GM10847 (cell line): ENCODE results near the gene FADD.

Experiments
- POLR2A ChIP-seq: IDR thresholded peaks from 2 replicates; pipeline ENCODE4 v1.6.1; 2011; ENCODE audit not compliant: insufficient read length; ENCODE audit errors: extremely low read depth

Gene FADD

DNA sequence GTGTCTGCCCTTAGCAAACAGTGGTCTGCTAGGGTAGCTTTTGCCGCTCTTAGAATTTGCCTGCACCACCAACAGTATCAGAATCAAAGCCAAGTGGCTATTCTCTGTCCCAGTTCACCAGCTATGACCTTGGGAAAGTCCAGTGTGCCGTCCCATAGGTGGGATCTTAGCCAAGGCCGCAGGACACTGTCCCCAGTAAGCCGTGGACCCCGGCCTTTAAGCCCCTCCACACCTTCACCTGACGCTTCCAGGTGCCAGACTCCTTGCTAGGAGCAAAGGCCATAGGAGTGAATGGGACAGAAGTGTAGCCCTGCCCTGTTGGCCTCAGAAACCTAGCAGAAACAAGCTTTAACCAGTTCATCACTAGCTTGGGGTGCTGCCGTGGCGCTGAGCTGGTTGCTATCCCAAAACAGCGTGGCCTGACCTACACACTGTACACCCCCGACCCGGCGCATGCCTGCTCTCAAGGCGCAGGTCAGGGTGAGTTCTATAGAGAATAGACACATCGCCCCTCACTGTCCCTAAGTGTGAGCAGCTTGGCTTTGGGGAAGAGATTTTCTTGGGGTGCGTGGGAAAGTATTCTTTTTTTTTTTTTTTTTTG lies 4.5 kb downstream of the FADD start:
- no peak for TF ChIP-seq POLR2A

DNA sequence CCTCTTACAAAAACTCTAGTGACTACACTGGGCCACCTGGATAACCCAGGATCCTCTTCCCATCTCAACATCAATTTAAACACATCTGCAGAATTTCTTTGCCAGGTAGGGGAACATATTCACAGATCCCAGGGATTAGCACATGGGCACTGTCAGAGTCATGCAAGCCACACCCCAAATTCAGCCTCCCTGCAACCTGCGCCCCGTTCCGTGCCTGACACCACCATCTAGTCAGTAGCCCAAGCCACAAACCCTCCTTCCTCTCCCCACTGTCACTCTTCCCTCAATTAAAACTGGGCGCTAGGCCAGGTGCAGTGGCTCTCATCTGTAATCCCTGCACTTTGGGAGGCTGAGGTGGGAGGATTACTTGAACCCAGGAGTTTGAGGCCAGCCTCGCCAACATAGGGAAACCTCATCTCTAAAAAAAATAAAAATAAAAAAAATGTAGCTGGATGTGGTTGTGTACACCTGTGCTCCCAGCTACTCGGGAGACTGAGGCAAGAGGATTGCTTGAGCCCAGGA lies 6.4 kb downstream of the FADD start:
- no peak for TF ChIP-seq POLR2A

DNA sequence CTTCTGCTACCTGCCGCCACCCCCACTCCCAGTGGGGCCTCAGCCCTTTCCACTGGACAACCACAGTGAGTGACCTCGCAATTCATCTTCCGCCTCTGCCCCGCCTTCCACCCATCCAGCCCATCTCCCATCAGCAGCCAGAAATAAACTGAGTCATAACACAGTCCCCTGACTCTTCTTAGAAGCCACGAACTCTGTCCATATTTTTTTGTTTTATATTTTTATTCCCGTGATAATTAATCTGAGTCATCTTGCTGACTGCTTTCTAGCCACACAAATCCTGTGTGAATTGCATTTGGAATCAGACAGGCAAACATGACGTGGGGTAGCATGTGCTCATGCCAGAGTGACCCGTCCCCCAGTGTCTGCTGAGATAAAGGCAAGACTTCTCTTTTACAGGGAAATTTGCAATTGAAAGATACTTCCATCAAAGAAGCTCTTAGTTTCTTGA lies 7.0 kb downstream of the FADD start:
- TF ChIP-seq POLR2A: no peak

DNA sequence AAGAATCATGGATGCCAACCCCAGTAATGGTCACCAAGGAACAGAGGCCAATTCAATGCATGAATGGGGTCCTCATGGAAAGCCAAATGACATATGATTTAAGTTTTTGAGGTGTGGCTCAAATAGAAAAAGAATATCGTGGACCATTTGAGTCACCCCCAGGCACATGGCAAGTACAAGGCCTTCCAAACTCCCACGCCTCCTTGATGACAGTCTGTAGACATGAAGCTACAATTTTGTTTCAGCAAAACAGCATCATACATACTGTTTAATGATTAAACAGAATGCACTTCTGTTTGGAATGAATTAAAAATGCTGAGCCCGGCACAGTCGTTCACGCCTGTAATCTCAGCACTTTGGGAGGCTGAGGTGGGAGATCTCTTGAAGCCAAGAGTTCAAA lies 7.4 kb downstream of the FADD start:
- TF ChIP-seq POLR2A: no peak

DNA sequence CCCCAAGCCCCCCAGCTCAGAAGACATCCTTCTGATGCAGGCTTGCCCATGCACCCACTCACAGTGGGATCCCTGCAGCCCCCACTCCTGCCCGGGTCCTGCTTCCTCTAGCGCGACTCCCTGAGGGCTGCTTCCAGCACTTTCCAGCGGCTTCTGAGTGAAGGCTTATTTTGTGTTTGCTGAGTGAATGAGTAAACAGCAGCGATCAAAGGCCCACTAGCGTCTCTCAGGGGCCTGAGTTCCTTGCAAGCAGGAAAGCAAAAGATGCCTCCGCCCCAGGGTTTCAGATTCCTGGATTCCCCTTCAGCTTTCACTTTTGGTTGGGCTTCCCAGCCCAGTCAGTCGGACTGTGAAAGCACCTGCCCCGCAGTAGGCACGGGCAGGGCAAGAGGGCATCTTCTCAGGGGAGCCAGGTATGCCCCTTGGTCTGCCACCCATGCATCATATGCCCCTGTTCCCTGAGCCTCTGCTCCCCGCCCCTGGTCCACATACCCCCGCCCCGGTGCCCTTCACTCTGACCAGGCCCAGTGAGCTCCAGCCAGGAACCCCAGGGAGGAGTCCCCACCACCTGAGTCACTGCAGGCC lies 9.2 kb downstream of the FADD start:
- TF ChIP-seq POLR2A: no peak

- no peak for TF ChIP-seq POLR2A
Observed at GRCh38 chr11:70220136-70220535, 17.0 kb downstream of the FADD start.

DNA sequence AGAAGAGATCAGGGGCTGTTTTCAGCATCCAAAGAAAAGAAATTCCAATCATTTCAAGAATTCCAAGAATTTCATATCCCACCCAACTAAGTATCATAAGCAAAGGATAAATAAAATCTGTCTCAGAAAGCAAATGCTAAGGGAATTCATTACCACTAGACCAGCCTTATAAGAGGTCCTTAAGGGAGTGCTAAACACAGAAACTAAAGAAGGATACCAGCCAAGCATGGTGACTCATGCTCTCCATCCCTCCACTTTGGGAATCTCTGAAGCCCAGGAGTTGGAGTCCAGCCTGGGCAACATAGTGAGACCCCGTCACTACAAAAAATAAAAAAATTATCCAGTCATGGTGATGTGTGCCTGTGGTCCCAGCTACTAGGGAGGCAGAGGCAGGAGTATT lies 17.8 kb downstream of the FADD start:
- no peak for TF ChIP-seq POLR2A

DNA sequence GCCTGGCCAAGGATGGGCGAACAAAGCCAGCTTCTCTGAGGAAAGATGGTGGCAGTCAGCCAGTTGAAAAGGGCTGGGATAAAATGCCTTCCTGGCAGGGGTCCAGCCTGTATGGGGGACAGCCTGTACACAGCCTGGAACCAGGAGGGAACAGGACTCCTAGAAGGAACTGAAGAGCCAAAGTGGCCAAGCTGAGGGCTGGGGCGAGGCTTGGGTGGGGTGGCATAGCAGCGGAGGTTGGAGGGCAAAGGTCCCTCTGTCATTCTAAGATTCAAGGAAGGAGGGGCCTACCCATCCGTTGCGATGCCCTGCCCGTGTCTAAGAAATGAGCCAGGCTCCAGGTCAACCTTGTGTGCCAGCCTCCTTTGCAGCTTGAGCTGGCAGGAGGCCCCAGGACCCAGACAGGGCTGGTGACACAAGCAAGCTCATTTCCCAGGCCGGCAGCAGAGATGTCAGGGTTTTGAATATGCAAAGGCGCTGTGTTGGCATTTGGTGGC lies 22.6 kb downstream of the FADD start:
- no peak for TF ChIP-seq POLR2A

DNA sequence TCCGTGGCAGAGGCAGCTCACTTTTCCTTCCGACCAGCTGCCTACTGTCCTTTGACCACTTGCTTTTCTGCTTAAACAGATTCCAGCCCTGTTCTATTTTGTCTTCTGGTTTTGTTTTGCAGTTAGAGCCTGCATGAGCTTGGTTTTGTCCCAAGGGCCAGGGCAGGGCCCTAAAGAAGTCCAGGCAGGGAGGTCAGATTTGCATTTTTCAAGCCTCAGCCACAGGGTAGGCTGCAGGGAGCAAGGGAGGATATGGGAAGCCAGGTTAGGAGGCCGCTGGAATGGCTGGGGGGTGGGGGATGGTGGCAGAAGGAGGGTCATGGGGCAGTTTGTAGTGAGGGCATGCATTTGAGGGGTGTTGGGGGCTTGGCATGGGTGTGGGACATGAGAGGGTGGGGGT lies 23.1 kb downstream of the FADD start:
- TF ChIP-seq POLR2A: no peak

- no peak for TF ChIP-seq POLR2A
Observed at GRCh38 chr11:70226967-70227366, 23.9 kb downstream of the FADD start.

GRCh38 chr11:70229737-70230136 lies 26.6 kb downstream of the FADD start:
- TF ChIP-seq POLR2A: no peak

GRCh38 chr11:70230151-70230839 lies 27.2 kb downstream of the FADD start:
- TF ChIP-seq POLR2A: no peak

DNA sequence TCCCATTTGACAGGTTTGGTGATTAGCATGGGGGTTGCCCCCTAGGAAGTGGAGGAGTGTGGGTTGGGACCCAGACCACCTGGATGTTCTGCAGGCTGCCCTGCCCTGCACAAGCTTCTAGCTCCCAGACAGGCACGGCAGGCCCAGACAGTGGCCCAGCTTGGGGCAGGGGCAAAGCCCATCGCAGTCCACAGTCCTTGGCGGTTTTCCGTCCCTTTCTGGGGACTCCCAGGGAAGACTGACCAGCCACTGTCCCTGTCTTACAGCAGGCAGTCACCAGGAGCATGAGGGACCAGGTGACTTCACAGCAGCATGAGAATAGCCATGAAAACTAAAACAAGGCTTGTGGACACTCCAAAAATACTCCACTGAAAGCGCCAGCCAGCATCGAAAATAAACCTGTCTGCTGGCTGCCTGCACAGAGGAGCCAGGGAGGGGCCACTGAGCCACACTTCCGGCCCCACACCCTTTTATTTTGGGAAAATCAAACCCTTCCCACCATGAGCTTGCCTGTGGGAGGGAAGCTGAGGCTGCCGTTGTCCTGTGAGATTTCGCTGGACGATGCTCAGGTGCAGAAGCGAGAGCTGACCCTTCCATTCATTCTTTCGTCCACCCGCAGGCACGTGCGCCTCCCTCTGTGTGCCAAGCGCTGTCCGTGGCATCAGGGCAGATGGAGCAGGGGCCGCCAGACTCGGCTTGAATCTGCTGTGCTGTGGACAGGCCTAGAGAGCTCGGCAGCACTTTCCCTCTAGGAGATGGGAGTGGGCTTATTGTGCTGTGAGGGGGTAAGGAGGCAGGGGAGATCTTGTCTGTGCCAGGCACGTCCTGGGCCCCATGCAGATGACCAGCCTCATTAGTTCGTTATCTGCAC lies 28.0 kb downstream of the FADD start:
- TF ChIP-seq POLR2A: no peak

DNA sequence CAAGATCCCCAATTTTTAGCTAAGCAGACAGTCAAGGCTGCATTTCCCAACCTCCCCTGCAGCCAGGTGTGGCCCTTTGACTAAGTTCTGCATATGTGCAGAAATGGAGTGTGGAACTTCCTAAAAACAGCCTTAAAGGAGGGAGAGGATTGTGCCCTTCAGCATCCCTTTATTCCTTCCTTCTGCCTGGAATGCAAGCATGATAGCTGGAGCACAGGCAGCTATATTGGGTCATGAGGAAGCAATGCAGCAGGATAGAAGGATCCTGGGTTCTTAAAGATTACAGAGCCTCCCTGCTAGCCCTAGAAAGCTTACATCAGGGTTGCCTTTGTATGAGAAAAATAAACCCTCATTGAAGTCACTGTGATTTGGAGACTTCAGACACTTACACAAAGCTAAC lies 29.9 kb downstream of the FADD start:
- TF ChIP-seq POLR2A: no peak

DNA sequence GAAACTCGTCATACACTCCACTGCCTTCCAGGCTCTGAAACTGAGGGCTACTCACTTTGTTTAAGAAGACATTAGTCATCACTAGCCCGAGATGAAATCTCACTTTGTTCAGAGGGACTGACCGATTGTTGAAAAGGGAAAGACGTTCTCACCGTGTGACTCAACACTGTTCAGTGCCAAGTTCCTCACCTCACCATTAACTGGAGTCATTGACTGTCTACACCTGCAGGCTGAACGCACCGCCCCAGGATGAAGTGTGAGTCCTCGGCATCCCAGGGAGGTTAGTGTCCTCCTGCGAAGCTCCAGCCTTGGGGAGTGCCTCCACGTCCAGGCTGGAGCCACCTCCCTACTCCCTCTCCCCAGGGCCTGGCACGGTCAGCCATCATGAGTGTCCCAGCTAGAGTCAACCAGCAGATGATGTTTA lies 30.4 kb downstream of the FADD start:
- no peak for TF ChIP-seq POLR2A
